Measurements from ENCODE around the gene TIGD2.

DNA sequence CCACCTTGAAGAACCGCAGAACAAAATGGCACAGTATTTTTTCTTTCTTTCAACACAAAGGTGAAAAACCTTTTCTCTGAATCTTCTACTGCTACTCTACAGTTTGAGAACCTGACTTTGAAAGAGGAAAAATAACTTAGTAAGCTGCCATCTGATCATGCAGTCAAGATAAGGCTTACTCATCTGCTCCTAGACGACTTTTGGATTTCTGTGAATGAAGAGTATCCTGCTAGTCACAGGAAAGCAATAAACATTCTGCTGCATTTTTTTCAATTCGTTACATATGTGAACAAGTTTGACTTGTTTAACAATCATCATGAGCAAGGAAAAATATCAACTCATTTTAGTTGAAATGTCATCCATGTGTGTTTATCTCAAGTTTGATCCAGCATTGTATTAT, 25.2 kb downstream of the TIGD2 start:
- TF ChIP-seq, protein P1, sequence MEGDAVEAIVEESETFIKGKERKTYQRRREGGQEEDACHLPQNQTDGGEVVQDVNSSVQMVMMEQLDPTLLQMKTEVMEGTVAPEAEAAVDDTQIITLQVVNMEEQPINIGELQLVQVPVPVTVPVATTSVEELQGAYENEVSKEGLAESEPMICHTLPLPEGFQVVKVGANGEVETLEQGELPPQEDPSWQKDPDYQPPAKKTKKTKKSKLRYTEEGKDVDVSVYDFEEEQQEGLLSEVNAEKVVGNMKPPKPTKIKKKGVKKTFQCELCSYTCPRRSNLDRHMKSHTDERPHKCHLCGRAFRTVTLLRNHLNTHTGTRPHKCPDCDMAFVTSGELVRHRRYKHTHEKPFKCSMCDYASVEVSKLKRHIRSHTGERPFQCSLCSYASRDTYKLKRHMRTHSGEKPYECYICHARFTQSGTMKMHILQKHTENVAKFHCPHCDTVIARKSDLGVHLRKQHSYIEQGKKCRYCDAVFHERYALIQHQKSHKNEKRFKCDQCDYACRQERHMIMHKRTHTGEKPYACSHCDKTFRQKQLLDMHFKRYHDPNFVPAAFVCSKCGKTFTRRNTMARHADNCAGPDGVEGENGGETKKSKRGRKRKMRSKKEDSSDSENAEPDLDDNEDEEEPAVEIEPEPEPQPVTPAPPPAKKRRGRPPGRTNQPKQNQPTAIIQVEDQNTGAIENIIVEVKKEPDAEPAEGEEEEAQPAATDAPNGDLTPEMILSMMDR (IDR thresholded peaks at IDR 0.05; ENCODE audit: insufficient read depth, low read length): no peak
- TF ChIP-seq POLR2AphosphoS5 (IDR thresholded peaks at IDR 0.05; ENCODE audit: low read depth): no peak

Data from HL-60 (cell line).